Muscle layer of duodenum (tissue), 2 donors: ENCODE results near the gene CENPK.
"Not testable (repeated sequence)": the region's sequence is repeated elsewhere in the genome, so short reads cannot be mapped to it uniquely, and the experiment has no call there.

ENCODE experiments used
- H3K27ac ChIP-seq: one replicate; pipeline ENCODE4 v1.7.0; 2013; ENCODE audit warnings: mild to moderate bottlenecking, low read length
- H3K27me3 ChIP-seq: one replicate; pipeline ENCODE4 v1.7.0; 2013; ENCODE audit warnings: low read depth, mild to moderate bottlenecking, control low read depth, low read length
- H3K36me3 ChIP-seq, 2 donors: one replicate each; pipeline ENCODE4 v1.7.0; 2013; ENCODE audit warnings: low read length in 2 of 2, control low read depth in 1 of 2, mild to moderate bottlenecking in 1 of 2; ENCODE audit not compliant: insufficient read depth in 2 of 2, control insufficient read depth in 1 of 2
- H3K4me1 ChIP-seq, 2 donors: one replicate each; pipeline ENCODE4 v1.7.0; 2013; ENCODE audit warnings: low read length in 2 of 2, mild to moderate bottlenecking in 2 of 2, control low read depth in 1 of 2, moderate library complexity in 1 of 2; ENCODE audit not compliant: insufficient read depth in 2 of 2, control insufficient read depth in 1 of 2
- H3K4me3 ChIP-seq, 2 donors: one replicate each; pipeline ENCODE4 v1.7.0; 2013; ENCODE audit warnings: low read length in 2 of 2, low read depth in 1 of 2, mild to moderate bottlenecking in 1 of 2
- H3K9me3 ChIP-seq, 2 donors: one replicate each; pipeline ENCODE4 v1.7.0; 2013; ENCODE audit warnings: low read length in 2 of 2, control low read depth in 1 of 2, mild to moderate bottlenecking in 1 of 2; ENCODE audit not compliant: control insufficient read depth in 1 of 2
- donor health status: healthy.

Gene CENPK, protein sequence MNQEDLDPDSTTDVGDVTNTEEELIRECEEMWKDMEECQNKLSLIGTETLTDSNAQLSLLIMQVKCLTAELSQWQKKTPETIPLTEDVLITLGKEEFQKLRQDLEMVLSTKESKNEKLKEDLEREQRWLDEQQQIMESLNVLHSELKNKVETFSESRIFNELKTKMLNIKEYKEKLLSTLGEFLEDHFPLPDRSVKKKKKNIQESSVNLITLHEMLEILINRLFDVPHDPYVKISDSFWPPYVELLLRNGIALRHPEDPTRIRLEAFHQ

GRCh38 chr5:65562731-65563701, at the start of gene CENPK, which contains the start of gene PPWD1:
Gene CENPK, minus strand, starts transcription at chr5:65563168. Its CDS starts 8,261 bp downstream, at chr5:65554907.
Gene PPWD1, plus strand, starts transcription at chr5:65563296. Its CDS starts 15 bp downstream, at chr5:65563311.
- H3K9me3 ChIP-seq, result no peaks in the 10 kb centered on the region
- H3K4me1 ChIP-seq, result peaks cover 9 to 37% of the 10 kb centered on the region in 2 donors
- H3K27me3 ChIP-seq, result no peaks in the 10 kb centered on the region
- peak within 1 kb of the TSS; percentile 83 for H3K27ac ChIP-seq
- H3K4me3 ChIP-seq, result peak within 1 kb of the TSS; percentile 96 to 100
- peaks cover 0 to 3% of the 10 kb centered on the region in 2 donors for H3K36me3 ChIP-seq

DNA sequence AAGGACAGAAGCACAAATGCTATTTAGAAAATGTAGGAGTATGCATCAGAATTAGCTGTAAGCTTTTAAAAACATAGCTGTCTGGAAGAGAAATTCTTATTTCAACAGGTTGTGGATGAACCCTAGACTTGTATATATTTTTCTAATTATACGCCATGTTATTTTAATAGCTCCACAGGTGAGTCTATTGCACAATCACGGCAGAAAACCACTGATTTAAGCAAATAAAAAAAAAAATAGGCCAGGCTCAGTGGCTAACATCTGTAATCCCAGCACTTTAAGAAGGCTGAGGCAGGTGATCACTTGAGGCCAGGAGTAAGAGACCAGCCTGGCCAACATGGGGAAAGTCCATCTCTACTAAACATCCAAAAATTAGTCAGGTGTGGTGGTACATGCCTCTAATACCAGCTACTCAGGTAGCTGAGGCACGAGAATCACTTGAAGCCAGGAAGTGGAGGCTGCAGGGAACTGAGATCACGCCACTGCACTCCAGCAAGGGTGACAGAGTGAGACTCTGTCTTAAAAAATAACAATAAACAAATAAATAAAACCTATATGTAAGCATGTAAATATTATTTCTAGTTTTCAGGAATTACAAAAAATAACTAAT, 49.4 kb upstream of the CENPK start:
- Histone ChIP-seq H3K36me3 (peaks cover 53 to 68% of the 10 kb centered on the region in 2 donors), H3K4me3 (no peak overlapping the region), H3K4me1 (no peaks in the 10 kb centered on the region), H3K27ac (no peak overlapping the region), H3K9me3 (no peaks in the 10 kb centered on the region), H3K27me3 (no peaks in the 10 kb centered on the region)

- no peak overlapping the region for H3K4me3 ChIP-seq
- no peaks in the 10 kb centered on the region for H3K4me1 ChIP-seq
- H3K9me3 ChIP-seq, result no peaks in the 10 kb centered on the region
- H3K27ac ChIP-seq, result no peak overlapping the region
- no peaks in the 10 kb centered on the region for H3K27me3 ChIP-seq
- H3K36me3 ChIP-seq, result peaks cover 53 to 76% of the 10 kb centered on the region in 2 donors
These were observed 48.6 kb upstream of the CENPK start for GRCh38 chr5:65611524-65611923.

GRCh38 chr5:65601761-65602160, 38.8 kb upstream of the CENPK start:
- H3K27me3 ChIP-seq, H3K9me3 ChIP-seq, H3K4me1 ChIP-seq, H3K4me3 ChIP-seq, H3K27ac ChIP-seq: not testable (repeated sequence)
- peaks cover 29 to 77% of the 10 kb centered on the region in 2 donors for H3K36me3 ChIP-seq

DNA sequence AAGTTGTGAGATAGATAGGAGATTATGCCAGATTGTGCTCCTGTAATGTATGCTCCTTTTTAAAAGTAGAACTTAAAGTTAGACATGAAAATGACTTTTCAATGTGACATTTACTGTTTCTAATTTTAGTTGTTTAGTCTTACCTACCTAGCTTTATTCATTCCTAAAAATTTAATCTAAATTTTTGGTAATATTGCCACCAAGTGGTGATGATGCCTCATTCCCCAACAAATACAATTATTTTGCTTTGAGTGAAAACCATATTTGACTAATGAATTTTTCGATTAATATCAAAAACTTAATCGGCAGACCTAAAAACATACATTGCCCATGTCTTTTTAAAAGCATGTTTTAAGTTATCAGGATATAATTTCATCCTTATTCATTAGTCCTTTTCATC, 25.7 kb upstream of the CENPK start:
- Histone ChIP-seq H3K27me3 (no peaks in the 10 kb centered on the region), H3K27ac (no peak overlapping the region)

DNA sequence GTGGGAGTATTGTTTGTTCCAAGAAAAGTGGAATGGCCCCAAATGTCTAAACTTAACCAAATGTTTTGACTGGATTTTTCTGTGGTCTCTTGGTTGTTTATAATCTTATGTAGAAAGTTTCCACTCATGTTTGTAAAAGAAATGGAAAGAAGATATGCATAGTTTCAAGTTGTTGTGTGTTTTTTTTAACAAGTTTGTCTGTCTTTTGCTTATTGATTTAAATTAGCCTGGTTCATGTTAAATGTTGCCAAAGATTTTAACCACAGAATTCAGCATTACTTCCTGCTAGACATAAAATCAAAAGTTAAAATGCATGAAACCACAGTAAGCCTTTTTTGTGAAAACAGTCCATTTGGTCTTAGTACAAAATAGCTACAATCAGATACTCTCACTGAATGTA, 14.2 kb upstream of the CENPK start:
- no peak overlapping the region for H3K4me3 ChIP-seq

More for the DNA sequence above, 25.7 kb upstream of the CENPK start:
- Histone ChIP-seq H3K9me3 (no peaks in the 10 kb centered on the region), H3K4me3 (no peak overlapping the region), H3K36me3 (peaks cover 48 to 71% of the 10 kb centered on the region in 2 donors), H3K4me1 (no peaks in the 10 kb centered on the region)

GRCh38 chr5:65570598-65571226, 7.7 kb upstream of the CENPK start:
- Histone ChIP-seq H3K27me3 (no peaks in the 10 kb centered on the region), H3K36me3 (peaks cover 10 to 24% of the 10 kb centered on the region in 2 donors), H3K27ac (no peak overlapping the region), H3K9me3 (no peaks in the 10 kb centered on the region), H3K4me3 (no peak overlapping the region), H3K4me1 (peaks cover 0 to 9% of the 10 kb centered on the region in 2 donors)

More for the DNA sequence above, 14.2 kb upstream of the CENPK start:
- H3K36me3 ChIP-seq, result peaks cover 28 to 39% of the 10 kb centered on the region in 2 donors
- no peaks in the 10 kb centered on the region for H3K4me1 ChIP-seq
- H3K9me3 ChIP-seq, result no peaks in the 10 kb centered on the region
- no peak overlapping the region for H3K27ac ChIP-seq
- no peaks in the 10 kb centered on the region for H3K27me3 ChIP-seq

GRCh38 chr5:65566505-65566904, 3.5 kb upstream of the CENPK start:
- Histone ChIP-seq H3K9me3 (no peaks in the 10 kb centered on the region), H3K36me3 (peaks cover 3 to 17% of the 10 kb centered on the region in 2 donors), H3K27me3 (no peaks in the 10 kb centered on the region), H3K4me3 (no peak overlapping the region), H3K4me1 (peaks cover 9 to 40% of the 10 kb centered on the region in 2 donors), H3K27ac (no peak overlapping the region)

DNA sequence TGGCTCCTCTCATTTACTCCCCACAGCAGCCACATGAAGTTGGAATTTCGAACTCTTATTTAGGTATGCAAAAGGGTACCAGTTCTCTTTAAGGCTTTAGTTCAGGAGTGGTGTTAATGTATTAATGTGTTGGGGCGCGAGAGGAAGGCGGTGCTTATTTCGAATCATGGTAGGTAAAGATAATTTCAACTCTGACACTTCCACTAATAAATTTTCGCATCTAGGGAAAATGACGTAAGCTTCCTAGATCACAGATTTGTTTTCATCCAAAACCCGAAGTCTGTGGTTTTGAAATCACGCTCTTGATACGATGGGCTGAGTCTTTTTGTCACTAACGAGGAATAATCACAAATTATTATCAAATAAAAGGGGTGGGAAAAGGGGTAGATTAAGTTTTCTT, 809 bp upstream of the CENPK start:
- Histone ChIP-seq H3K4me1 (peaks cover 9 to 37% of the 10 kb centered on the region in 2 donors), H3K36me3 (peaks cover under 1 to 4% of the 10 kb centered on the region in 2 donors), H3K27ac (peak overlapping the region; percentile 83), H3K4me3 (peak overlapping the region; percentile 96 to 100), H3K9me3 (no peaks in the 10 kb centered on the region), H3K27me3 (no peaks in the 10 kb centered on the region)

- Histone ChIP-seq H3K4me1 (no peaks in the 10 kb centered on the region), H3K4me3 (no peak overlapping the region), H3K36me3 (no peaks in the 10 kb centered on the region), H3K27ac (no peak overlapping the region), H3K9me3 (no peaks in the 10 kb centered on the region), H3K27me3 (no peaks in the 10 kb centered on the region)
These were observed 6.2 kb downstream of the CENPK start for GRCh38 chr5:65556718-65557117.
